ENCODE data around the gene USP2.

USP2 gene

DNA sequence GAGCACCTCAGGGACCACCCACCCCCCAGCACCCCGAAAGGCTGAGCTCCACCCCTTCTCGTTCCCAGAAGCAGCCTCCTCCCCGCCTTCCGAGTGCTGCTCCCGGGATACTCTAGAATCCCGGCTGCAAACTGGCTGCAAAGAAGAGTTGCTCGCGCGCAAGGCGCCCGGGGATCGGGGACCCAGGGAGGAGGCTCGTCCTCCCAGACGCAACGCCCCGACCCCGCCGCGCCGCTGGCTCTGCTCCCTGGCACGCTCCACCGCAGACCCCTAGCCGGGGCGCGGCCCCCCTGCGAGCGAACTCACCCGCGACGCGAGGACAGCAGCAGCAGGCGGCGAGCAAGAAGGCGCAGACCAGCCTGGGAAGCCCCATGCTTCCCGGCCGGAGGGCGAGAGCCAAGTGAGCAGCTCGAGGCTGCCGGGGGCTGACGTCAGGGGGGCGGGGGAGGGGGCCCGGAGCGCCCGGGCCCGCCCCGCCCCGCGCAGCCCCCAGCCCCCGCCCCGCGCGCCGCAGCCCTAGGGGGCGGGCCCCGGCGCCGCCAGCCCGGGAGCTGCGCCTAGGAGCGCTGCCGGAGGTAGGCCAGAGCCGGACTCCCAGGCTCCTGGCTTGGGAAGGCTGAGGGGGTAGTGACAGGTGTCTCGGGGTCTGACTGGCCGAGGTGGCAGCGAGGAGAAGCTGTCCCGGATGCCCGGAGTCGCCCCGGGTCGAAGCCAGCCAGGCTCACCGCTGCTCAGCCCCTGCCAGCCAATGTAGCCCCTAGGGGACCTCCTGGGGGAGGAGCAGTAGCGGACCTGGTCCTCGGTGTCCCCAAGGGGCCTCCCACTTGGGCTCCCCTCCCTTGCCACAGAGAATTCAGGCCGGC, 64.5 kb downstream of the USP2 start, which contains the start of gene MCAM:
MCAM (minus strand) TSS at position 402 of the 863 bp plus-strand sequence; CDS start at position 373, 29 bp downstream.
- peak within 1 kb of the TSS; percentile 42 for H3K4me3 ChIP-seq (ENCODE audit: low read length)
- TF ChIP-seq, protein P1, sequence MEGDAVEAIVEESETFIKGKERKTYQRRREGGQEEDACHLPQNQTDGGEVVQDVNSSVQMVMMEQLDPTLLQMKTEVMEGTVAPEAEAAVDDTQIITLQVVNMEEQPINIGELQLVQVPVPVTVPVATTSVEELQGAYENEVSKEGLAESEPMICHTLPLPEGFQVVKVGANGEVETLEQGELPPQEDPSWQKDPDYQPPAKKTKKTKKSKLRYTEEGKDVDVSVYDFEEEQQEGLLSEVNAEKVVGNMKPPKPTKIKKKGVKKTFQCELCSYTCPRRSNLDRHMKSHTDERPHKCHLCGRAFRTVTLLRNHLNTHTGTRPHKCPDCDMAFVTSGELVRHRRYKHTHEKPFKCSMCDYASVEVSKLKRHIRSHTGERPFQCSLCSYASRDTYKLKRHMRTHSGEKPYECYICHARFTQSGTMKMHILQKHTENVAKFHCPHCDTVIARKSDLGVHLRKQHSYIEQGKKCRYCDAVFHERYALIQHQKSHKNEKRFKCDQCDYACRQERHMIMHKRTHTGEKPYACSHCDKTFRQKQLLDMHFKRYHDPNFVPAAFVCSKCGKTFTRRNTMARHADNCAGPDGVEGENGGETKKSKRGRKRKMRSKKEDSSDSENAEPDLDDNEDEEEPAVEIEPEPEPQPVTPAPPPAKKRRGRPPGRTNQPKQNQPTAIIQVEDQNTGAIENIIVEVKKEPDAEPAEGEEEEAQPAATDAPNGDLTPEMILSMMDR (IDR thresholded peaks at IDR 0.05; ENCODE audit: insufficient read depth, low read depth, low read length, missing control alignments): no peak
- peak; percentile 45 for DNase-seq (ENCODE audit: low read depth)

DNA sequence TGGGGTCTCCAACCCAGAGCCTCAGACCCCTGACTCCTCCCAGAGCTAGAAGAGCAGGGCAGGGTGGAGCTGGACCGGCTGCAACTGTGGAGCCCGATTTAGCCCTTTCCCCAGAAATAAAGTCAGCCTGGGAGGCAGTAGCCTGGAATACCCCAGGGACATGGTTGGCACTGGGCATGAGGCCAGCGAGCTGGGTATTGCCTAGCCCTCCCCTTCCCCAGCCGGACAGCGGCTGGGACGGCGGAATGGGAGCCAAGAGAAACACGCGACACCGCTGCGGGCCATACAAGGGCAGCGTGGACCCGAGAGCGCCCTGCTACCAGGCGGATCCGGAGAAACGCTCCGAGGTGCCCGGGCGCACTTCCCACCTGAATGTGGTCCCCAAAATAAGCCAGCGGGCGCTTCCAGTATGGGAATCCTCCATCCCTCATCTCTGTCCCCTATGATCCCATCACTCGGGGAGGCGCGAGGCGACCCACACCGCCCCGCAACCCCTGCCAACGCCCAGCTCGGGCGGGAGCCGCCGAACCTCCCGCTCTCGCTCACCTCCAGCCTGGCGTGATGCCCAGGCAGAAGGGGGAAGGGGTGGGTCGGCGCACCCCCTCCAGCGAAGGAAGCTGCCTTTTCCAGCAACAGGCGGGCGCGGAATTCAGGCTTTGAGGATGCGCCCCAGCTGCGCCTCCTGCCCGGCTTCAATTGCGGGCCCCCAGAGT, 65.3 kb downstream of the USP2 start:
- TF ChIP-seq, protein P1 (IDR thresholded peaks at IDR 0.05; ENCODE audit: insufficient read depth, low read depth, low read length, missing control alignments): no peak
- peak; percentile 39 for DNase-seq (ENCODE audit: low read depth)
- peak overlapping the region; percentile 42 for H3K4me3 ChIP-seq (ENCODE audit: low read length)

DNA sequence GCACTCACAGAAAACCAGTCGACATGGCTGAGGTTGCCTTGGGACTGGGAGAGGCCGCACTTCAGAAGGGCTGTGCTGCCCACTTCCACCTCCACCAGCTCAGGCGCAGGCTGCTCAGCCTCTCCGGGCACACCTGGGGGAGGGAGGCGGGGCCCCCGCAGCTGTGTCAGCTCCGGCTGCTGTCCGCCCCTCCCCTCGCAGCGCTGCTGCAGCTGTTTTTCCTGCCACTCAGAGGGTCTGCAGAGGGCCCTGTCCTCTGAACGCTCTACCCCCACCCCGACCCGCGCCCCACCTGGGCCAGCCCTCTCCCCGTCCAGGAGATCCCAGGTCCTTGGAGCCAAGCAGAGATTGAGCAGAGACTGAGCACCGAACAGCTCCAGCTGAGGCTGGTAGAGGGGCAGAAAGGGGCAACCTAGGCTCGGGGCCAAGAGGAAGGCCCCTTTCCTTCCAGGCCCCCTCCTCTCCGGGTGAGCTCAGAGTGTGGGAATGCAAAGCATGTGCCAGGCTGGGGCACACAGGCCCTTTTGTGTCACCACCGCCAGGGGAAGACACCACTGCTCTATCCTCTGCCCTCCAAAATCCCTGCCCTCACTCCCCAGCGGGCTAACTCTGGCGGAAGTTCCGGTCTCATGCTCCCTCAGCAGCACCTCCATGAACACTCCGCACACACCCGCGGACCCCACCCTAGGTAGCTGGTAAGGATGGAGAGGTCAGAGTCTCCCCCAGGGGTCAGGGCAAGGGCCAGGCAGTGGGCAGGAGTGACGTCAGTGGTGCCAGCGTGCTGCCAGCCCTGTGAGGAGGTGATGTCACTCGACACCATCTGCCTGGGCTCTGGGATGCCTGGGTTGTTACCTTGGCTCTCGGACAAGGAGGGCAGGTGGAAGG, 66.1 kb downstream of the USP2 start:
- DNase-seq (ENCODE audit: low read depth): peak; percentile 59
- TF ChIP-seq, protein P1 (IDR thresholded peaks at IDR 0.05; ENCODE audit: insufficient read depth, low read depth, low read length, missing control alignments): no peak
- H3K4me3 ChIP-seq (ENCODE audit: low read length): peak overlapping the region; percentile 42

DNA sequence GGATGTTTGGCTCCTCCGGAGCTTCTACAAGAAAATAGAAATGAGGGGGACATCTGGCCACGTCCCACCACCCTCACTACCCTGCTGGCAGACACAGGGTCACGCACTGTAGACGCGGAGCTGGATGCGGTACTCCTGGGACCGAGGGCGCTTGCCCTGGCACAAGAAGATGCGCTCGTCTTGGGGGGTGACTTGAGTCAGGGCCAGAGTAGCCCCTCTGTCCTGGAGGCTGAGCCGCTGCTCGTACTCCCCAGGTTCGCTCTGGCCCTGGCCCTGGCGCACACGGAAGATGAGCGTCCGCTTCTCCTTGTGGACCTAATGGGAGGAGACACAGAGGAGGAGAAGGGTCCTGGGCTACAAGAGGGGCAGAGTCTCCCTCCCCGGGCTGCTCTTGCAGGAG, 66.8 kb downstream of the USP2 start:
- no peak for DNase-seq (ENCODE audit: low read depth)
- TF ChIP-seq, protein P1 (IDR thresholded peaks at IDR 0.05; ENCODE audit: insufficient read depth, low read depth, low read length, missing control alignments): no peak
- H3K4me3 ChIP-seq (ENCODE audit: low read length): no peak overlapping the region

DNA sequence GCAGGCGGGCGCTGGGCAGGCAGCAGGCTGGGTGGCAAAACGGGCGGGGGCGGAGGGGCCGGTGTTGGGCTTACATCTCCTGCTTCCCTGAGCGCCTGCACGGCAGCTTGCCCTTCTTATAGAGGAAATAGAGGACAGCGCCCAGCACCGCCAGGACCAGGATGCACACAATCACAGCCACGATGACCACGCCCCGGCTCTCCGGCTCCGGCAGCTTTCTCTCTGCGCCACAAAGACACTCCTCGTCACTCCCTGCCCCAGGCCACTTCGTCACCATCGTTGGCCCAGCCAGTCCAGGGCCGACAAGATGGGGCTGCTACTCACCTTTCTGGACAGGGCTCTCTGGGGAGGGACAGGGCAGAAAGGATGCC, 70.8 kb downstream of the USP2 start:
- TF ChIP-seq, protein P1 (IDR thresholded peaks at IDR 0.05; ENCODE audit: insufficient read depth, low read depth, low read length, missing control alignments): no peak
- DNase-seq (ENCODE audit: low read depth): peak; percentile 17
- no peak overlapping the region for H3K4me3 ChIP-seq (ENCODE audit: low read length)

DNA sequence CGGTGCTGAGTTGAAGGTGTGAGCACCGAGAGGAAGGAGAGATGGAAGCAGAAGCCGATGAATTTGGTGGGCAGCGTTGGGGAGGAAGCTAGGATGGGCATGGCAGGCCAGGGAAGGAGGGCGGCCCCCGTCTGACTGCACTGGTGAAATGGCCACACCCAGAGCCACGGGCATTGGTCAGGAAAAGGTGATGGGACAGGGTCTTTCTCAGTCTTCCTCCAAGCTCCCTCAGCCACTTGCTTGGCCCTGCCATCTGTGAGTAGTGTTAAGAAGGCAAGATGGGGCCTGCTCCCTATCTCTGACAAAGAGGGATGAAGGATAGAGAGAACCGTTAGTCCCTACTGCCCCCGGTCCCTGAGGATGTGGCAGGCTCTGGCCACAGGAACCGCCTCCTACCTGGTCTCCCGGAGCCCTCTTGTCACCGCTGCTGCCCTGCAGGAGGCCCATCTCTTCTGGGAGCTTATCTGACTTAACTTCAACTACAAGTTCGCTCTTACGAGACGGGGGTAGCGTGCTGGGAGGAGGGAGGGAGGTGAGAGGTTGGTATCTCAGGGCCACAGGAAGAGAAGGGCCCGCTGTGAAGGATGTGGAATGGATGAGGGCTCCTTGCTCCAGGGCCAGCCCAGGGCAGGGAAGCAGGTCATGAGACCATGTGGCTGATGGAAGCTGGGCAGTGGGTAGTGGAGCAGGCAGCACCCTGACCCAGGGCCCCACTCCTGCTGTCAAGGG, 71.4 kb downstream of the USP2 start:
- no peak overlapping the region for H3K4me3 ChIP-seq (ENCODE audit: low read length)
- DNase-seq (ENCODE audit: low read depth): no peak
- TF ChIP-seq, protein P1 (IDR thresholded peaks at IDR 0.05; ENCODE audit: insufficient read depth, low read depth, low read length, missing control alignments): no peak
